ENCODE results near the gene TMEM255B.

The TMEM255B gene

GRCh38 chr13:113849981-113850721, 91.1 kb downstream of the TMEM255B start:
- DNase-seq (ENCODE audit: low read depth in 1 of 2, low spot score in 1 of 2): no peak
- in situ Hi-C loops (cut with HindIII; ENCODE audit: low pct_unique_long_range_greater_than_20kb, low sequenced_read_pairs): no loop called here
- TF ChIP-seq JUND (IDR thresholded peaks at IDR 0.05; ENCODE audit: low read depth): no peak

- TF ChIP-seq JUND (IDR thresholded peaks at IDR 0.05; ENCODE audit: low read depth): no peak
- DNase-seq (ENCODE audit: low read depth in 1 of 2, low spot score in 1 of 2): no peak
- in situ Hi-C loops (cut with HindIII; ENCODE audit: low pct_unique_long_range_greater_than_20kb, low sequenced_read_pairs): no loop called here
Observed at GRCh38 chr13:113850722-113851479, 91.9 kb downstream of the TMEM255B start.

- TF ChIP-seq JUND (IDR thresholded peaks at IDR 0.05; ENCODE audit: low read depth): no peak
- DNase-seq (ENCODE audit: low read depth in 1 of 2, low spot score in 1 of 2): no peak
- in situ Hi-C loops (cut with HindIII; ENCODE audit: low pct_unique_long_range_greater_than_20kb, low sequenced_read_pairs): no loop called here
Observed at GRCh38 chr13:113851480-113851803, 92.4 kb downstream of the TMEM255B start.

GRCh38 chr13:113851826-113852535, 93.0 kb downstream of the TMEM255B start:
- in situ Hi-C loops (cut with HindIII; ENCODE audit: low pct_unique_long_range_greater_than_20kb, low sequenced_read_pairs): no loop called here
- DNase-seq (ENCODE audit: low read depth in 1 of 2, low spot score in 1 of 2): no peak
- no peak for TF ChIP-seq JUND (IDR thresholded peaks at IDR 0.05; ENCODE audit: low read depth)

GRCh38 chr13:113852536-113853517, 93.8 kb downstream of the TMEM255B start:
- no peak for DNase-seq (ENCODE audit: low read depth in 1 of 2, low spot score in 1 of 2)
- TF ChIP-seq JUND (IDR thresholded peaks at IDR 0.05; ENCODE audit: low read depth): no peak
- in situ Hi-C loops (cut with HindIII; ENCODE audit: low pct_unique_long_range_greater_than_20kb, low sequenced_read_pairs): no loop called here

- in situ Hi-C loops (cut with HindIII; ENCODE audit: low pct_unique_long_range_greater_than_20kb, low sequenced_read_pairs): no loop called here
- no peak for DNase-seq (ENCODE audit: low read depth in 1 of 2, low spot score in 1 of 2)
- TF ChIP-seq JUND (IDR thresholded peaks at IDR 0.05; ENCODE audit: low read depth): no peak
Observed at GRCh38 chr13:113853518-113854237, 94.7 kb downstream of the TMEM255B start.

- in situ Hi-C loops (cut with HindIII; ENCODE audit: low pct_unique_long_range_greater_than_20kb, low sequenced_read_pairs): no loop called here
- no peak for TF ChIP-seq JUND (IDR thresholded peaks at IDR 0.05; ENCODE audit: low read depth)
- DNase-seq (ENCODE audit: low read depth in 1 of 2, low spot score in 1 of 2): no peak
Observed at GRCh38 chr13:113854238-113855011, 95.4 kb downstream of the TMEM255B start.

- no peak for DNase-seq (ENCODE audit: low read depth in 1 of 2, low spot score in 1 of 2)
- in situ Hi-C loops (cut with HindIII; ENCODE audit: low pct_unique_long_range_greater_than_20kb, low sequenced_read_pairs): no loop called here
- TF ChIP-seq JUND (IDR thresholded peaks at IDR 0.05; ENCODE audit: low read depth): no peak
Observed at GRCh38 chr13:113855012-113855921, 96.2 kb downstream of the TMEM255B start.

- no peak for DNase-seq (ENCODE audit: low read depth in 1 of 2, low spot score in 1 of 2)
- no peak for TF ChIP-seq JUND (IDR thresholded peaks at IDR 0.05; ENCODE audit: low read depth)
- in situ Hi-C loops (cut with HindIII; ENCODE audit: low pct_unique_long_range_greater_than_20kb, low sequenced_read_pairs): no loop called here
Observed at GRCh38 chr13:113855931-113856715, 97.1 kb downstream of the TMEM255B start.

Data from T47D (cell line).